Testis (tissue), 3 donors: ENCODE measurements around the gene WDR44. TPM values are rescaled to one million over a fixed set of nuclear protein-coding genes. Genes with fewer than 3 reads are reported as not detected.

Source experiments
- DNase-seq: peaks from one replicate; pipeline ENCODE4 v3.0.0-alpha.2; 2019
- H3K27ac ChIP-seq, 2 donors: fragments of 200-600 bp; sonication (generic); one replicate each; pipeline ENCODE4 v1.5.1; 2019
- H3K27me3 ChIP-seq: fragments of 200-600 bp; sonication (generic); one replicate; pipeline ENCODE4 v1.5.1; 2019
- H3K36me3 ChIP-seq: fragments of 200-600 bp; sonication (generic); one replicate; pipeline ENCODE4 v1.5.1; 2017; ENCODE audit warnings: low read depth; ENCODE audit errors: missing control alignments
- H3K4me1 ChIP-seq: fragments of 200-600 bp; sonication (generic); one replicate; pipeline ENCODE4 v1.5.1; 2019
- H3K4me3 ChIP-seq, 2 donors: fragments of 200-600 bp; sonication (generic); one replicate each; pipeline ENCODE4 v1.5.1; 2017 to 2019
- H3K9me3 ChIP-seq: fragments of 200-600 bp; sonication (generic); one replicate; pipeline ENCODE4 v1.5.1; 2017
- CTCF ChIP-seq, 3 experiments: fragments of 450-650 bp in 2 of 3; fragments of 200-600 bp in 1 of 3; sonication (generic) in 1 of 3; IDR thresholded peaks; one replicate each; pipeline ENCODE4 v1.5.1; 2016 to 2019; ENCODE audit warnings: antibody characterized with exemption in 3 of 3, mild to moderate bottlenecking in 2 of 3, moderate library complexity in 1 of 3
- POLR2A ChIP-seq: fragments of 450-650 bp; IDR thresholded peaks from one replicate; pipeline ENCODE4 v1.6.1; 2017; ENCODE audit warnings: antibody characterized with exemption, mild to moderate bottlenecking, moderate library complexity
- WGBS, 2 donors: methylation state at CpG; one replicate each; pipeline ENCODE4 v1.1.5; 2018; 5-methylcytosine and 5-hydroxymethylcytosine counted together
- intact Hi-C: fragments of 100-400 bp; cut with DNase I; formaldehyde crosslinking; loops from one replicate; pipeline ENCODE4 v1.15.1; 2023; ENCODE audit warnings: low total_unique reads
- polyA plus RNA-seq: library from polyadenylated mRNA; stranded (reverse); fragments of 350-450 nt; fragmentation: Illumina TruSeq; extraction: RNeasy Lipid Tissue Mini Kit (QIAGEN cat#74804); gene quantifications from one replicate; pipeline ENCODE4 v1.2.3, GENCODE V29; 2014; ENCODE audit warnings: low read depth, low replicate concordance; ENCODE audit not compliant: insufficient read depth
- total RNA-seq, 2 donors: library from RNA; depleted of rRNA; stranded (reverse); fragments of >200 nt; gene quantifications; one replicate each; pipeline ENCODE4 v1.2.3, GENCODE V29; 2016

Gene WDR44
- total and polyA plus RNA-seq, 3 donors from 2014 or later: 13.1 to 26.8 (median 25.0) TPM

- WGBS, 2 donors: 94 to 95% methylated on average over 5 of the region's 5 CpGs
- no peak for DNase-seq
- intact Hi-C loops: no loop called here
These were observed 86.9 kb downstream of the WDR44 start for GRCh38 chrX:118432799-118433198.

GRCh38 chrX:118437283-118437682 lies 91.4 kb downstream of the WDR44 start:
- TF ChIP-seq CTCF (IDR thresholded peaks at IDR 0.05) (no peak), POLR2A (no peak)
- Histone ChIP-seq H3K27me3 (no peaks in the 10 kb centered on the region), H3K9me3 (no peaks in the 10 kb centered on the region), H3K4me3 (no peak overlapping the region), H3K36me3 (no peaks in the 10 kb centered on the region), H3K27ac (no peak overlapping the region), H3K4me1 (no peaks in the 10 kb centered on the region)
- intact Hi-C loops: no loop called here
- DNase-seq: no peak
- WGBS, 2 donors: 24 to 36% methylated on average over 1 of the region's 1 CpG

More at GRCh38 chrX:118432799-118433198, 86.9 kb downstream of the WDR44 start:
- Histone ChIP-seq H3K27me3 (no peaks in the 10 kb centered on the region), H3K36me3 (no peaks in the 10 kb centered on the region), H3K27ac (no peak overlapping the region), H3K4me1 (no peaks in the 10 kb centered on the region), H3K9me3 (no peaks in the 10 kb centered on the region), H3K4me3 (no peak overlapping the region)
- no peak for TF ChIP-seq POLR2A
- no peak for TF ChIP-seq CTCF (IDR thresholded peaks at IDR 0.05)

GRCh38 chrX:118448273-118448783 lies 102.4 kb downstream of the WDR44 start:
- Histone ChIP-seq H3K36me3 (no peaks in the 10 kb centered on the region), H3K27me3 (no peaks in the 10 kb centered on the region), H3K27ac (no peak overlapping the region), H3K4me1 (no peaks in the 10 kb centered on the region), H3K9me3 (no peaks in the 10 kb centered on the region), H3K4me3 (no peak overlapping the region)
- 68 to 81% methylated on average over 2 to 3 of the region's 3 CpGs for WGBS, 2 donors
- TF ChIP-seq POLR2A (no peak), CTCF (IDR thresholded peaks at IDR 0.05) (no peak)
- intact Hi-C loops: no loop called here
- no peak for DNase-seq

- Histone ChIP-seq H3K4me1 (no peaks in the 10 kb centered on the region), H3K9me3 (no peaks in the 10 kb centered on the region), H3K36me3 (no peaks in the 10 kb centered on the region), H3K27me3 (no peaks in the 10 kb centered on the region), H3K4me3 (no peak overlapping the region), H3K27ac (no peak overlapping the region)
- intact Hi-C loops: no loop called here
- TF ChIP-seq POLR2A (no peak), CTCF (IDR thresholded peaks at IDR 0.05) (no peak)
- no peak for DNase-seq
- WGBS, 2 donors: 42 to 84% methylated on average over 1 to 3 of the region's 3 CpGs
These were observed 109.1 kb downstream of the WDR44 start for GRCh38 chrX:118455013-118455412.

- H3K4me3 ChIP-seq: no peak overlapping the region
- intact Hi-C loops: no loop called here
- H3K9me3 ChIP-seq: no peaks in the 10 kb centered on the region
- DNase-seq: no peak
- no peaks in the 10 kb centered on the region for H3K36me3 ChIP-seq
- TF ChIP-seq POLR2A: no peak
- TF ChIP-seq CTCF (IDR thresholded peaks at IDR 0.05): peak in 1 of 3 experiments; percentile 52
- no peaks in the 10 kb centered on the region for H3K27me3 ChIP-seq
- H3K4me1 ChIP-seq: no peaks in the 10 kb centered on the region
- H3K27ac ChIP-seq: no peak overlapping the region
- 11 to 25% methylated on average over 4 of the region's 4 CpGs for WGBS, 2 donors
These were observed 113.6 kb downstream of the WDR44 start for GRCh38 chrX:118459494-118459893.
